ENCODE data around the gene MAP3K2.
A peak's percentile ranks its signal among the peaks of the same experiment; 100 is the strongest.

The MAP3K2 gene

GRCh38 chr2:127408807-127409099 lies 21.0 kb upstream of the MAP3K2 start:
- TF ChIP-seq TAF1 (IDR thresholded peaks at IDR 0.05; ENCODE audit: borderline replicate concordance, insufficient read depth, low read length) = no peak
- TF ChIP-seq FOXP2 (optimal IDR thresholded peaks at IDR 0.05; ENCODE audit: borderline replicate concordance, extremely low read depth, extremely low read length, insufficient read depth) = no peak
- no peak for TF ChIP-seq POLR2AphosphoS5 (IDR thresholded peaks at IDR 0.05; ENCODE audit: low read depth, low read length)
- TF ChIP-seq SIN3A (IDR thresholded peaks at IDR 0.05; ENCODE audit: borderline replicate concordance, insufficient read depth, low read length) = no peak
- TF ChIP-seq REST (IDR thresholded peaks at IDR 0.05; ENCODE audit: insufficient read depth in 1 of 2, low read depth in 2 of 2, low read length in 2 of 2) = no peak

GRCh38 chr2:127408004-127408806 lies 20.4 kb upstream of the MAP3K2 start:
- TF ChIP-seq POLR2AphosphoS5 (IDR thresholded peaks at IDR 0.05; ENCODE audit: low read depth, low read length) (peak; percentile 50; the same call in 1 of the 2 replicates), SIN3A (IDR thresholded peaks at IDR 0.05; ENCODE audit: borderline replicate concordance, insufficient read depth, low read length) (no peak), REST (IDR thresholded peaks at IDR 0.05; ENCODE audit: insufficient read depth in 1 of 2, low read depth in 2 of 2, low read length in 2 of 2) (no peak), FOXP2 (optimal IDR thresholded peaks at IDR 0.05; ENCODE audit: borderline replicate concordance, extremely low read depth, extremely low read length, insufficient read depth) (no peak), TAF1 (IDR thresholded peaks at IDR 0.05; ENCODE audit: borderline replicate concordance, insufficient read depth, low read length) (peak; percentile 41; the same call in 1 of the 2 replicates)

GRCh38 chr2:127407661-127408003 lies 19.9 kb upstream of the MAP3K2 start:
- TF ChIP-seq POLR2AphosphoS5 (IDR thresholded peaks at IDR 0.05; ENCODE audit: low read depth, low read length) (0 out of 2 replicates have a peak, but pooled peaks have one; percentile 6), FOXP2 (optimal IDR thresholded peaks at IDR 0.05; ENCODE audit: borderline replicate concordance, extremely low read depth, extremely low read length, insufficient read depth) (no peak)

- no peak for TF ChIP-seq FOXP2 (optimal IDR thresholded peaks at IDR 0.05; ENCODE audit: borderline replicate concordance, extremely low read depth, extremely low read length, insufficient read depth)
- TF ChIP-seq TAF1 (IDR thresholded peaks at IDR 0.05; ENCODE audit: borderline replicate concordance, insufficient read depth, low read length) = no peak
- no peak for TF ChIP-seq REST (IDR thresholded peaks at IDR 0.05; ENCODE audit: insufficient read depth in 1 of 2, low read depth in 2 of 2, low read length in 2 of 2)
- TF ChIP-seq POLR2AphosphoS5 (IDR thresholded peaks at IDR 0.05; ENCODE audit: low read depth, low read length) = no peak
- no peak for TF ChIP-seq SIN3A (IDR thresholded peaks at IDR 0.05; ENCODE audit: borderline replicate concordance, insufficient read depth, low read length)
These were observed 19.3 kb upstream of the MAP3K2 start for GRCh38 chr2:127407091-127407490.

GRCh38 chr2:127406454-127406853 lies 18.7 kb upstream of the MAP3K2 start:
- TF ChIP-seq SIN3A (IDR thresholded peaks at IDR 0.05; ENCODE audit: borderline replicate concordance, insufficient read depth, low read length) = no peak
- no peak for TF ChIP-seq TAF1 (IDR thresholded peaks at IDR 0.05; ENCODE audit: borderline replicate concordance, insufficient read depth, low read length)
- TF ChIP-seq POLR2AphosphoS5 (IDR thresholded peaks at IDR 0.05; ENCODE audit: low read depth, low read length) = no peak
- no peak for TF ChIP-seq REST (IDR thresholded peaks at IDR 0.05; ENCODE audit: insufficient read depth in 1 of 2, low read depth in 2 of 2, low read length in 2 of 2)
- no peak for TF ChIP-seq FOXP2 (optimal IDR thresholded peaks at IDR 0.05; ENCODE audit: borderline replicate concordance, extremely low read depth, extremely low read length, insufficient read depth)
